Parathyroid adenoma (tissue), 2 donors: Measurements from ENCODE around the gene RPS6KA3.

Source experiments
- H2AFZ ChIP-seq: fragments of 300-600 bp; sonication (generic); one replicate; pipeline ENCODE4 v1.7.0; 2017; ENCODE audit warnings: antibody characterized with exemption, mild to moderate bottlenecking
- H3K27ac ChIP-seq: fragments of 300-600 bp; sonication (generic); one replicate; pipeline ENCODE4 v1.7.0; 2017
- H3K27me3 ChIP-seq: fragments of 300-600 bp; sonication (generic); one replicate; pipeline ENCODE4 v1.7.0; 2017; ENCODE audit warnings: low read length; ENCODE audit not compliant: control insufficient read depth, insufficient read depth
- H3K36me3 ChIP-seq: fragments of 300-600 bp; sonication (generic); one replicate; pipeline ENCODE4 v1.7.0; 2017; ENCODE audit warnings: low read length; ENCODE audit not compliant: control insufficient read depth, insufficient read depth
- H3K4me1 ChIP-seq: fragments of 300-600 bp; sonication (generic); one replicate; pipeline ENCODE4 v1.7.0; 2017; ENCODE audit warnings: control low read depth
- H3K4me2 ChIP-seq: fragments of 300-600 bp; sonication (generic); one replicate; pipeline ENCODE4 v1.7.0; 2017; ENCODE audit warnings: low read length
- H3K4me3 ChIP-seq: fragments of 300-600 bp; sonication (generic); one replicate; pipeline ENCODE4 v1.7.0; 2017; ENCODE audit warnings: low read depth, low read length
- H3K79me2 ChIP-seq: fragments of 300-600 bp; sonication (generic); one replicate; pipeline ENCODE4 v1.7.0; 2017; ENCODE audit warnings: control low read depth
- H3K9ac ChIP-seq: fragments of 300-600 bp; sonication (generic); one replicate; pipeline ENCODE4 v1.7.0; 2017; ENCODE audit warnings: mild to moderate bottlenecking
- H3K9me3 ChIP-seq: fragments of 300-600 bp; sonication (generic); one replicate; pipeline ENCODE4 v1.7.0; 2017; ENCODE audit warnings: low read length; ENCODE audit not compliant: control insufficient read depth
- TF ChIP-seq, protein P1 (sequence below): fragments of 300-600 bp; sonication (generic); IDR thresholded peaks from one replicate; pipeline ENCODE4 v1.7.0; 2017; ENCODE audit warnings: antibody characterized with exemption, mild to moderate bottlenecking
- donor health status: primary hyperparathyroidism.

RPS6KA3 gene

GRCh38 chrX:20285511-20285910 lies 18.8 kb upstream of the RPS6KA3 start:
- TF ChIP-seq, protein P1, sequence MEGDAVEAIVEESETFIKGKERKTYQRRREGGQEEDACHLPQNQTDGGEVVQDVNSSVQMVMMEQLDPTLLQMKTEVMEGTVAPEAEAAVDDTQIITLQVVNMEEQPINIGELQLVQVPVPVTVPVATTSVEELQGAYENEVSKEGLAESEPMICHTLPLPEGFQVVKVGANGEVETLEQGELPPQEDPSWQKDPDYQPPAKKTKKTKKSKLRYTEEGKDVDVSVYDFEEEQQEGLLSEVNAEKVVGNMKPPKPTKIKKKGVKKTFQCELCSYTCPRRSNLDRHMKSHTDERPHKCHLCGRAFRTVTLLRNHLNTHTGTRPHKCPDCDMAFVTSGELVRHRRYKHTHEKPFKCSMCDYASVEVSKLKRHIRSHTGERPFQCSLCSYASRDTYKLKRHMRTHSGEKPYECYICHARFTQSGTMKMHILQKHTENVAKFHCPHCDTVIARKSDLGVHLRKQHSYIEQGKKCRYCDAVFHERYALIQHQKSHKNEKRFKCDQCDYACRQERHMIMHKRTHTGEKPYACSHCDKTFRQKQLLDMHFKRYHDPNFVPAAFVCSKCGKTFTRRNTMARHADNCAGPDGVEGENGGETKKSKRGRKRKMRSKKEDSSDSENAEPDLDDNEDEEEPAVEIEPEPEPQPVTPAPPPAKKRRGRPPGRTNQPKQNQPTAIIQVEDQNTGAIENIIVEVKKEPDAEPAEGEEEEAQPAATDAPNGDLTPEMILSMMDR, result no peak
- no peak overlapping the region for H3K4me2 ChIP-seq

DNA sequence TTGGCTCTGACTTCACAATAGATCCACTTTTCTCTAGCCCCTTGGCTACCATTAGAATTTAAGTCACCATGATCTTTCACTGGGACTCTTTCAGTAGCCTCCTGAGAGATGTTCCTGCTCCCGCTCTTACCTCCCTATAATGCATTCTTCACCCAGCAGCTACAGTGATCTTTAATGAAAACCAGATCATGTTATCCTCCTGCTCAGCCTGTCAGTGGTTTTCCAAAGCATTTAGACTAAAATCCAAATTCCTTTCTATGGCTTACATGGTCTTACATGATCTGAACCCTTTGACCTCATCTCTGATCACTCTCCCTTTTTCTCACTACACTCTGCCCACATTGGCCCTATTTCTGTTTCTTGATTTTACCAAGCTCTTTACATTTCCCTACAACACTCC lies 18.3 kb upstream of the RPS6KA3 start:
- TF ChIP-seq, protein P1, result no peak
- Histone ChIP-seq H3K27me3 (no peaks in the 10 kb centered on the region), H3K4me3 (no peak overlapping the region), H3K27ac (no peak overlapping the region), H3K79me2 (no peaks in the 10 kb centered on the region), H2AFZ (no peak overlapping the region), H3K9me3 (no peaks in the 10 kb centered on the region), H3K36me3 (no peaks in the 10 kb centered on the region), H3K4me2 (no peak overlapping the region), H3K4me1 (no peaks in the 10 kb centered on the region), H3K9ac (no peak overlapping the region)

More at GRCh38 chrX:20285511-20285910, 18.8 kb upstream of the RPS6KA3 start:
- H3K9ac ChIP-seq, result no peak overlapping the region
- no peak overlapping the region for H2AFZ ChIP-seq
- no peaks in the 10 kb centered on the region for H3K36me3 ChIP-seq
- H3K27ac ChIP-seq, result no peak overlapping the region
- no peak overlapping the region for H3K4me3 ChIP-seq
- H3K4me1 ChIP-seq, result no peaks in the 10 kb centered on the region
- no peaks in the 10 kb centered on the region for H3K27me3 ChIP-seq
- no peaks in the 10 kb centered on the region for H3K79me2 ChIP-seq
- H3K9me3 ChIP-seq, result no peaks in the 10 kb centered on the region

DNA sequence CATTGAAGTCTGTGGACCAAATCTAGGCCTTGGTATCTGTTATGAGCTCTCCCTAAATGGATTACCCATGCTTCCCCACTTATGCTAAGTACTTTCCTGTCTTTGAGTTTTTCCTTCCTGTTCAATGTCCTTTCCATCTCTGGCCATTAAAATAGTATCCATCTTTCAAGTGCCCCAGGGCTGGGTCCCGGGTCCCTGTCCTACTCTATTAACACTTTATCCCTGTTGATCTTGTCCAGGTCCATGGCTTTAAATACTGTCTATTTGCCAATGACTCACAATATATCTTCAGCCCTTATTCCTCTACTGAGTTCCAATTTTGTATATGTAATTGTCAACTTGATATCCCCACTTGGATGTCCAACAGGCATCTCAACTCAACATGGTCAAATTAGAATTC lies 17.7 kb upstream of the RPS6KA3 start:
- no peak overlapping the region for H2AFZ ChIP-seq
- no peak overlapping the region for H3K4me3 ChIP-seq
- no peaks in the 10 kb centered on the region for H3K79me2 ChIP-seq
- no peak overlapping the region for H3K4me2 ChIP-seq
- no peaks in the 10 kb centered on the region for H3K36me3 ChIP-seq
- H3K4me1 ChIP-seq, result no peaks in the 10 kb centered on the region
- H3K27me3 ChIP-seq, result no peaks in the 10 kb centered on the region
- H3K27ac ChIP-seq, result no peak overlapping the region
- H3K9me3 ChIP-seq, result no peaks in the 10 kb centered on the region
- TF ChIP-seq, protein P1, result no peak
- no peak overlapping the region for H3K9ac ChIP-seq

DNA sequence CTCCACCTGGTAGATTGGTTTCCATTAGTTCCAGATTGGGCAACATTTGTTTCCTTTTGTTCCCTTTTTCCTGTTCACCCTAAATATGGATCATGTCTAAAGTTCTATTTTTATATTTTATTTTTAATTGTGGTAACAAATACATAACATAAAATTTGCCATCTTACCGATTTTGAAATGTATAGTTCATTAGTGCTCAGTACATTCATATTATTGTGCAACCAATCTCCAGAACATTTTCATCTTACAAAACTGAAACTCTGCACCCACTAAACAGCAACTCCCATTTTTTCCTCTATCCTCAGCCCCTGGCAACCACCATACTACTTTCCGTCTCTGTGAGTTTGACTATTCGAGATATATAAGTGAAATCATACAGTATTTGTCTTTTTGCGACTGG lies 14.2 kb upstream of the RPS6KA3 start:
- H3K36me3 ChIP-seq, result no peaks in the 10 kb centered on the region
- no peak overlapping the region for H3K4me2 ChIP-seq
- no peak overlapping the region for H3K4me3 ChIP-seq
- TF ChIP-seq, protein P1, result no peak
- H3K4me1 ChIP-seq, result no peaks in the 10 kb centered on the region
- no peak overlapping the region for H3K9ac ChIP-seq
- H2AFZ ChIP-seq, result no peak overlapping the region
- no peaks in the 10 kb centered on the region for H3K27me3 ChIP-seq
- H3K27ac ChIP-seq, result no peak overlapping the region
- no peaks in the 10 kb centered on the region for H3K79me2 ChIP-seq
- H3K9me3 ChIP-seq, result no peaks in the 10 kb centered on the region

DNA sequence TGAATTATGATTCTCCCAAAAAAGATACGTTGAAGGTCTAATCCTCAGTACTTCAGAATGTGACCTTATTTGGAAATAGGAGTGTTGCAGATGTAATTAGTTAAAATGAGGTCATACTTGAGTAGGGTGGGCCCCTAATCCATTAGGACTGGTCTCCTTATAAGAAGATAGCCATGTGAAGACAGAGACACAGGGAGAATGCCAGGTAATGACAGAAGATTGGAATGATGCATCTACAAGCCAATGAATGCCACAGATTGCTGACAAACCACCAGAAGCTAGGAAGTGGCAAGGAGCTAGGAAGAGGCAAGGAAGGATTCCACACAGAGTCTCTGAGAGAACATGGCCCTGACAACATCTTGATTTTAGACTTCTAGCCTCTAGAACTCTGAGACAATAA lies 7.4 kb upstream of the RPS6KA3 start:
- no peaks in the 10 kb centered on the region for H3K4me1 ChIP-seq
- H3K4me3 ChIP-seq, result no peak overlapping the region
- TF ChIP-seq, protein P1, result no peak
- H3K9me3 ChIP-seq, result no peaks in the 10 kb centered on the region
- no peak overlapping the region for H2AFZ ChIP-seq
- no peaks in the 10 kb centered on the region for H3K27me3 ChIP-seq
- H3K9ac ChIP-seq, result no peak overlapping the region
- no peaks in the 10 kb centered on the region for H3K36me3 ChIP-seq
- no peak overlapping the region for H3K4me2 ChIP-seq
- H3K27ac ChIP-seq, result no peak overlapping the region
- H3K79me2 ChIP-seq, result no peaks in the 10 kb centered on the region
